ENCODE measurements around the gene SNX1. TPM values are rescaled to one million over a fixed set of nuclear protein-coding genes. Genes with fewer than 3 reads are reported as not detected.
"Not testable (repeated sequence)": the region's sequence is repeated elsewhere in the genome, so short reads cannot be mapped to it uniquely, and the experiment has no call there.

SNX1 gene
- total RNA-seq, 2 donors from 2014 or later = 91.3 to 126 TPM

DNA sequence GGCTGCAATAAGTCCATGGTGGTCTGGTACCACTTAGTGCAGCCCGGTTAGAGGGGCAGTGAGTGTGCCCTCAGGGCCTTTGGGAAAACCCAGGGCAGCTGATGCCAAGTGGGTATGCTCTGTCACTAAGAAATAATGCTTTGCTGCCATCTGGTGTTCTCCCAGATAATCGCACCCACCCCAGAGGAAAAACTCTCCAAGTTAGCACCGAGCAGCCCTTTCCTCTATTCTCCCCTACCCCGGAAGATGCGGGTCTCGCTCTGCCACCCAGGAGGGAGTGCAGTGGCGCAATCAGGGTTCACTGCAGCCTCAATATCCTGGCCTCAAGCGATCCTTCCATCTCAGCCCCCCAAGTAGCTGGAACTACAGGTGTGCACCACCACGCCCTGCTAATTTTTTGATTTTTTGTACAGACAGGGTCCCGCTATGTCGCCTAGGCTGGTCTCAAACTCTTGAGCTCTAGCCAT, 28.2 kb upstream of the SNX1 start:
- Mint-ChIP-seq H3K36me3 (ENCODE audit: low read depth) (peaks cover 19% of the 10 kb centered on the region), H3K9me3 (no peaks in the 10 kb centered on the region), H3K4me1 (no peaks in the 10 kb centered on the region), H3K27ac (peak overlapping the region; percentile 17), H3K4me3 (no peak overlapping the region), H3K27me3 (no peaks in the 10 kb centered on the region)
- peak; percentile 87 for ATAC-seq (replicated peaks)

DNA sequence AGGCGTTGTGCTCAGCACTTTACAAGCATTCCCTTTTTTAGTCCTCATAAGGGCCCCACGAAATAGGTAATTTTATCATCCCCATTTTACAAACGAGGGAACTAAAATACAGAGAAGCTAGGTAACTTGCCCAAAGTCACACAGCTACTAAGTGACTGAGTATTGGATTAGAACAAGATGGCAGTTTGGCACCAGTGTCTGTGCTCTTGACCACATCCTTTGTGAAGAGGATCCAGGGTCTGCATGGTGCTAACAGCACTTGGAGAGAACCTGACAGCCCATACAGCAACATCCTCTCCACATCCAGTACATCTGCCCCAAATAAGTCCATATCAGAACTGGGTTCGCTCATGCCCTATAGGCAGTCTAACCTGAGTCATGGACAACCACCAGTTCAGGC, 27.6 kb upstream of the SNX1 start:
- ATAC-seq (replicated peaks) = no peak
- H3K9me3 Mint-ChIP-seq = no peaks in the 10 kb centered on the region
- peaks cover 24% of the 10 kb centered on the region for H3K36me3 Mint-ChIP-seq (ENCODE audit: low read depth)
- H3K4me1 Mint-ChIP-seq = no peaks in the 10 kb centered on the region
- H3K27ac Mint-ChIP-seq = peak overlapping the region; percentile 17
- H3K27me3 Mint-ChIP-seq = no peaks in the 10 kb centered on the region
- H3K4me3 Mint-ChIP-seq = no peak overlapping the region

GRCh38 chr15:64070106-64070505, 25.7 kb upstream of the SNX1 start:
- no peak overlapping the region for H3K4me3 Mint-ChIP-seq
- no peaks in the 10 kb centered on the region for H3K4me1 Mint-ChIP-seq
- no peaks in the 10 kb centered on the region for H3K9me3 Mint-ChIP-seq
- no peak overlapping the region for H3K27ac Mint-ChIP-seq
- ATAC-seq (replicated peaks) = no peak
- peaks cover 39% of the 10 kb centered on the region for H3K36me3 Mint-ChIP-seq (ENCODE audit: low read depth)
- H3K27me3 Mint-ChIP-seq = no peaks in the 10 kb centered on the region

DNA sequence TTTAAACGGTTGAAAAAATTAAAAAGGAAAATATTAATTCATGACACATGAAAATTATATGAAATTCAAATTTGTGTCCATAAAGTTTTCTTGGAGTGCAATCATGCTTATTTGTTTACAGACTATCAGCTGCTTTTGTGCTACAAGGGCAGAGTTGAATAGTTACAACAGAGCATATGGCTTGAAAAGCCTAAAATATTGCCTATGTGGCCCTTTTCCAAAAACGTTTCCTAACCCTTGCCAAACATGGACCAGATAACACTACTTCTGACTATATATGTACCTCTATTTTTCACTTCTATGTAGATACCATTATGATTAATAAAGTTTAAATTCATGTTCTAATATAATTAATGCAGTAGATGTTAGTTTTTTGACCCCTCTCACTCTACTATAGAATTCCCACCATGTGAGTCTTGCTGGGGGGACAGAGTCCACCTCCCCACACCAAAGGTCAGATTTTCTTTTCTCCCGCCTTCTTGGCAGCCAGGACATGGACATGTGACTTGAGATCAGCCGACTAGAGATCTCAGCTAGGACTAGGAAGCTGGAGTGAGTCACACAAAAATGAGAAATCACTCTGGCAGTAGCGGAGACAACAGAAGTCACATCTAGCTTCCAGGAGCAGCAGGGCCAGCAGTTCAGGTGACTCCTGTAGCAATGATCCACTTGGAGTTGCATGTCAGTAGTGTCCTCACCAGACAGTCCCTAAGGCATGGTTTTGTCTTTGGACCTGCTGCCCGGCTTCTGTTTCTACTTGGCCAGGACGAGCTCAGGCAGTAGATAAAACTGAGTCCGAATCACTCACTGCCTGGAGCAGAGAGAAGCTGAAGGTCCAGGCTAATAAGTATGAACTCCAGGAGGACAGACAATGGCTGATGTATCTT, 24.6 kb upstream of the SNX1 start:
- H3K4me3 Mint-ChIP-seq = no peak overlapping the region
- ATAC-seq (replicated peaks) = no peak
- H3K4me1 Mint-ChIP-seq = no peaks in the 10 kb centered on the region
- H3K36me3 Mint-ChIP-seq (ENCODE audit: low read depth) = peaks cover 48% of the 10 kb centered on the region
- H3K27me3 Mint-ChIP-seq = no peaks in the 10 kb centered on the region
- H3K9me3 Mint-ChIP-seq = no peaks in the 10 kb centered on the region
- no peak overlapping the region for H3K27ac Mint-ChIP-seq

- ATAC-seq (replicated peaks) = no peak
- H3K4me3 Mint-ChIP-seq = no peak overlapping the region
Observed at GRCh38 chr15:64071931-64072765, 23.6 kb upstream of the SNX1 start.

DNA sequence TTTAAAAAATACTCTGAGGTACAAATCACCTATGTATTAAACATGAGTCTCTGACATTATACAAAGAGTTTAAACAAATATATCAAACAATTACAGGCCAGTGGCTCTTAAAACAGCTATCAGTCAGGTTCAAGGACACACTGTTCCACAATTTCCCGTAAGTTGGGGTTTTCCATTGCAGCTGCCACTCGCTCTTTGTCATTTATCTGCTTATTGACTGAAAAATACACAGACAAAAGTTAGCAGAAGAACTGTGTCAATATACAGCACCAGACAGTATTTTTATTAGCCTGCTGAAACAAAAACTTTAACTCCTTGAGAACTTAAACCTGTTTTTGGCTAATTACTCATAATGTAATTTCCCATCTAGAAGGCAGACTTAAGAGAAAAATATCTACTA, 23.0 kb upstream of the SNX1 start:
- H3K4me1 Mint-ChIP-seq = no peaks in the 10 kb centered on the region
- ATAC-seq (replicated peaks) = no peak
- peaks cover 58% of the 10 kb centered on the region for H3K36me3 Mint-ChIP-seq (ENCODE audit: low read depth)
- no peaks in the 10 kb centered on the region for H3K27me3 Mint-ChIP-seq
- H3K27ac Mint-ChIP-seq = peak overlapping the region; percentile 30
- H3K4me3 Mint-ChIP-seq = no peak overlapping the region
- H3K9me3 Mint-ChIP-seq = no peaks in the 10 kb centered on the region

More at GRCh38 chr15:64071931-64072765, 23.6 kb upstream of the SNX1 start:
- H3K27me3 Mint-ChIP-seq = no peaks in the 10 kb centered on the region
- no peaks in the 10 kb centered on the region for H3K4me1 Mint-ChIP-seq
- peaks cover 52% of the 10 kb centered on the region for H3K36me3 Mint-ChIP-seq (ENCODE audit: low read depth)
- H3K27ac Mint-ChIP-seq = peak overlapping the region; percentile 30
- no peaks in the 10 kb centered on the region for H3K9me3 Mint-ChIP-seq

DNA sequence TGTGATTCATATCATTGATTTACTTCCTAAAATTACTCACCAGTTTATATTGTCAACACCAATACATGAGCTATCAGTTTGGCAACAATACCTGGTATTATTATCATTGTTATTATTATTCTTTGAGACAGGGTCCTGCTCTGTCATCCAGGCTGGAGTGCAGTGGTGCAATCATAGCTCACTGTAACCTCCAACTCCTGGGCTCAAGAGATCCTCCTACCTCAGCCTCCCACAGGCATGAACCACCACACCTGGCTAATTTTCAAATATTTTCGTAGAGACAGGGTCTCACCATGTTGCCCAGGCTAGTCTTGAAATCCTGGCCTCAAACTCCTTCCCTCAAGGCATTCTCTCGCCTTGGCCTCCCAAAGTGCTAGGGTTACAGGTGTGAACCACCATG, 22.3 kb upstream of the SNX1 start:
- not testable (repeated sequence) for H3K9me3 Mint-ChIP-seq; ATAC-seq (replicated peaks); H3K4me1 Mint-ChIP-seq; H3K27ac Mint-ChIP-seq; H3K27me3 Mint-ChIP-seq; H3K4me3 Mint-ChIP-seq
- H3K36me3 Mint-ChIP-seq (ENCODE audit: low read depth) = peaks cover 58% of the 10 kb centered on the region

DNA sequence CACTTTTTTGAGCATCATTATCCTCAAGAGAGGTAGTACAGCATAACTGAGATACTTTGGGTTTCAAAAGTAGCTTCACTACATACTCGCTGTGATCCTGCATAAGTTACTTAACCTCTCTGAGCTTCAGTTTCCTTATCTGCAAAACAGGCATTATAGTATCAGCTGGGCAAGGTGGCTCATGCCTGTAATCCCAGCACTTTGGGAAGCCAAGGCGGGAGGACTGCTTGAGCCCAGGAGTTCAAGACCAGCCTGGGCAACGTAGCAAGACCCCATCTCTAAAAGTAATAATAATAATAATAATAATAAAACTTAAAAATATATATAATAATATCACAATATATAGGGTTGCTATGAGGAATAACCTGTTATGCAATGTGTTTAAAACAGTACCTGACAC, 13.0 kb upstream of the SNX1 start:
- Mint-ChIP-seq H3K9me3 (no peaks in the 10 kb centered on the region), H3K27ac (no peak overlapping the region), H3K4me1 (no peaks in the 10 kb centered on the region), H3K36me3 (ENCODE audit: low read depth) (peaks cover 62% of the 10 kb centered on the region), H3K27me3 (no peaks in the 10 kb centered on the region), H3K4me3 (no peak overlapping the region)
- no peak for ATAC-seq (replicated peaks)

DNA sequence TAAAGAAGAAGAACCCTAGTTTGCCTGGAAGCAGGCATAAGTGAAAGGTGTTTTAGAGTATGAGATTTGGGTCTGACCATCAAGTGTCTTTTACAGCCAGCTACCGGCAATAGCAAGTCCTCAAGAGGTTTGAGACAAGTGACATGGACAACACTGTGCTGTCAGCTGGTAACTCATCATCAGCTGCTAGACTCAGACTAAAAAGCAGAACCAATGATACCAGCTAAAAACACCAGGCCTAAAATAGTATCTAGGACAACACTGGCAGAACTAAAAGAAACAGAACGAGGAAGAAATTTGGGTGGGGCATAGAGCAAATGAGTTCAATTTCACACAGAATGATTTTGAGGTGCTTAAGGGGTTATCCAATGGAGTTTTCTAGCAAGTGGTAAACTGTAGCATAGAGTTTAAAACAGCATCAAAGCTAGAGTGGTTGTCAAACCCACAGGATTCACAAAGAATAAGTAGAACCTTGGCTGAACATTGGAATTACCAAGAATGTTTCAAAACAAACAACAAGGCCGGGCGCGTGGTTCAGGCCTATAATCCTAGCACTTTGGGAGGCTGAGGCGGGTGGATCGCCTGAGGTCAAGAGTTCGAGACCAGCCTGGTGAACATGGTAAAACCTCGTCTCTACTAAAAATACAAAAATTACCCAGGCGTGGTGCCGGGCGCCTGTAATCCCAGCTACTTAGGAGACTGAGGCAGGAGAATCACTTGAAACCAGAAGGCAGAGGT, 6.1 kb upstream of the SNX1 start:
- Mint-ChIP-seq H3K9me3 (no peaks in the 10 kb centered on the region), H3K27ac (no peak overlapping the region), H3K4me1 (peaks cover 21% of the 10 kb centered on the region), H3K4me3 (no peak overlapping the region), H3K36me3 (ENCODE audit: low read depth) (peaks cover 62% of the 10 kb centered on the region), H3K27me3 (no peaks in the 10 kb centered on the region)
- no peak for ATAC-seq (replicated peaks)

DNA sequence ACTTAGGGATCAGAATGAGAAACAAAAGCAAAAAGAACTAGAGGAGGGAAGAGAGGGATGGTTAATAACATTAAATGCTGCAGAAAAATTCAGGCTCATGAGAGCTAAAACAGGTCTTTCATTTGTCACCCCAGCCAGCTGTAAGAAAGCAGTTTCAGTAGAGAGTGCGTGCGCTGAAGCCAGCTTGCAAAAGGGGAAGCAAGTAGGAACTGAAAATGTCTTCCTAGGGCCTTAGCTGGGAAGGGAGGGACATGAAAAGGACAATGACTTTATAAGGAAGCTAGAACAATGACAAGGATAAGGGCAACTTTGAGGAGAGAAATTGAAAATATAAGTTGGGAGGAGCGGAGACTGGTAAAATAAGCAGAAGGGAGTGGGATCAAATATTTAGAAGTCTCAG, 5.3 kb upstream of the SNX1 start:
- no peak for ATAC-seq (replicated peaks)
- no peaks in the 10 kb centered on the region for H3K9me3 Mint-ChIP-seq
- H3K4me3 Mint-ChIP-seq = no peak overlapping the region
- H3K36me3 Mint-ChIP-seq (ENCODE audit: low read depth) = peaks cover 55% of the 10 kb centered on the region
- peaks cover 21% of the 10 kb centered on the region for H3K4me1 Mint-ChIP-seq
- no peaks in the 10 kb centered on the region for H3K27me3 Mint-ChIP-seq
- H3K27ac Mint-ChIP-seq = peak overlapping the region; percentile 22

- H3K4me3 Mint-ChIP-seq = peak overlapping the region; percentile 97
- H3K36me3 Mint-ChIP-seq (ENCODE audit: low read depth) = peaks cover 50% of the 10 kb centered on the region
- ATAC-seq (replicated peaks) = no peak
- peaks cover 27% of the 10 kb centered on the region for H3K4me1 Mint-ChIP-seq
- no peaks in the 10 kb centered on the region for H3K9me3 Mint-ChIP-seq
- H3K27me3 Mint-ChIP-seq = no peaks in the 10 kb centered on the region
- peak overlapping the region; percentile 99 for H3K27ac Mint-ChIP-seq
Observed at GRCh38 chr15:64092075-64092820, 3.5 kb upstream of the SNX1 start.

DNA sequence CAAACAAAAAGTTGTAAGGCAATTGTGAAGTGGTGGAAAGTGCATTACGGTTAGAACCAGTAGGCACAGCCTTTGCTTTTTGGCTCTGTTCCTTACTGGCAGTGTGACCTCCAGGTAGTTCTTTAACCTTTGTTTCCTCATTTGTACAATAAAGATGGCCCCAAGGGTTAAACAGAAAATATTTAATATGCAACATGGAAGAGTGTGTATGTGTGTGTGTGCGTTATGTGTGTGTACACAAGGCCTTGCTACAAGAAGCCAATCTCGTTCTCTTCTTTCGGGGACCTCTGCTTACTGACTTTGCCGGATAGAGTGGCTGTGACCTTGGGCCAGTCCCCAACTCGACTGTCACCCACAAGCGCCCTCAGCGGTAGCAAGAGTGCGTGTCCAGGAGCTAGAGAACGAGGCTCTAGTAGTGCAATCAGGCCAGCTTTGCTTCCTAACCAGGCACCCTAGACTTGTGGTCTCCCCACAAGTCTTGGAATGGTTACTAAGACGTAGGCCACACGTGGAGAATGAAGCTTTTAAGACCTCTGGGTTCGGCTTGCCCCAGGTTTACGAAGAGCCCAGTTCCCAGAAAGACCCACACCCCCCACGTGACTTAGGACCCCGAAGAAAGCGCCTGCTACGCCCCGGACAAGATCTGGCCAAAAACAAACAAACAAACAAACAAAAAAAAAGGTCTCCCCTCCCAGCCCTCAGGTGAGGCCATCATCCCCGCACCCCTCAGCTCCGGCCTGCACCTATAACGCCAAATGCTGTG, 2.7 kb upstream of the SNX1 start:
- H3K27me3 Mint-ChIP-seq = no peaks in the 10 kb centered on the region
- H3K4me1 Mint-ChIP-seq = peaks cover 35% of the 10 kb centered on the region

More for the DNA sequence above, 2.7 kb upstream of the SNX1 start:
- Mint-ChIP-seq H3K36me3 (ENCODE audit: low read depth) (peaks cover 50% of the 10 kb centered on the region), H3K9me3 (no peaks in the 10 kb centered on the region), H3K27ac (peak overlapping the region; percentile 99), H3K4me3 (peak overlapping the region; percentile 97)
- peak; percentile 15 for ATAC-seq (replicated peaks)

Measured in activated T-helper 17 cell treated with anti-CD3 and anti-CD28 coated beads, Interleukin-2, amount 50 U/mL, for 72 hours (primary cell).